Measurements from ENCODE around the gene ACTL8.

ACTL8 gene

DNA sequence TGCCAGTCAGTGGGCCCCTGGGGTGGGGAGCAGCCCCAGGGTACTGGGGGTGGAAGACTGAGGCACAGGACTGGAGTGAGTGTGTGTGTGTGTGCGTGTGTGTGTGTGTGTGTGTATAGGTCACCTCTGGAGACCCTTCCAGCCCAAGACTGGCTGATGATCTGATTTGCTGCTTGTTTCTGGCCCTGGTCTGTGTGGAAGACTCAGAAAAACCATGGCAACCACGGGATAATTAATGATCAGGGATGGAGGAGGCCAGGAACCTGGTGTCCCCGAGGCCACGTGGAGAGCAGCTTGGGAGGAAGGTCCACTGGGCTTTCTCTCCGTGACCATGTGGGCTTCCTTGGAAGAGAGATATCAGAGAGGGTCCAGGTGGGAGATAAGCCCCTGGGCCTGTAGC, 4.8 kb upstream of the ACTL8 start:
- DNase-seq (ENCODE audit: low read depth) = no peak
- TF ChIP-seq, protein P1, sequence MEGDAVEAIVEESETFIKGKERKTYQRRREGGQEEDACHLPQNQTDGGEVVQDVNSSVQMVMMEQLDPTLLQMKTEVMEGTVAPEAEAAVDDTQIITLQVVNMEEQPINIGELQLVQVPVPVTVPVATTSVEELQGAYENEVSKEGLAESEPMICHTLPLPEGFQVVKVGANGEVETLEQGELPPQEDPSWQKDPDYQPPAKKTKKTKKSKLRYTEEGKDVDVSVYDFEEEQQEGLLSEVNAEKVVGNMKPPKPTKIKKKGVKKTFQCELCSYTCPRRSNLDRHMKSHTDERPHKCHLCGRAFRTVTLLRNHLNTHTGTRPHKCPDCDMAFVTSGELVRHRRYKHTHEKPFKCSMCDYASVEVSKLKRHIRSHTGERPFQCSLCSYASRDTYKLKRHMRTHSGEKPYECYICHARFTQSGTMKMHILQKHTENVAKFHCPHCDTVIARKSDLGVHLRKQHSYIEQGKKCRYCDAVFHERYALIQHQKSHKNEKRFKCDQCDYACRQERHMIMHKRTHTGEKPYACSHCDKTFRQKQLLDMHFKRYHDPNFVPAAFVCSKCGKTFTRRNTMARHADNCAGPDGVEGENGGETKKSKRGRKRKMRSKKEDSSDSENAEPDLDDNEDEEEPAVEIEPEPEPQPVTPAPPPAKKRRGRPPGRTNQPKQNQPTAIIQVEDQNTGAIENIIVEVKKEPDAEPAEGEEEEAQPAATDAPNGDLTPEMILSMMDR (IDR thresholded peaks at IDR 0.05; ENCODE audit: low read depth, low read length) = no peak
- TF ChIP-seq, protein P2, sequence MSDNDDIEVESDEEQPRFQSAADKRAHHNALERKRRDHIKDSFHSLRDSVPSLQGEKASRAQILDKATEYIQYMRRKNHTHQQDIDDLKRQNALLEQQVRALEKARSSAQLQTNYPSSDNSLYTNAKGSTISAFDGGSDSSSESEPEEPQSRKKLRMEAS (IDR thresholded peaks at IDR 0.05; ENCODE audit: low read depth, low read length) = no peak
- TF ChIP-seq MYC (IDR thresholded peaks at IDR 0.05; ENCODE audit: low read depth, low read length) (no peak), POLR2A (IDR thresholded peaks at IDR 0.05; ENCODE audit: extremely low read depth, insufficient read length) (no peak)
- no peak overlapping the region for H3K4me3 ChIP-seq (ENCODE audit: low read depth, low read length)

DNA sequence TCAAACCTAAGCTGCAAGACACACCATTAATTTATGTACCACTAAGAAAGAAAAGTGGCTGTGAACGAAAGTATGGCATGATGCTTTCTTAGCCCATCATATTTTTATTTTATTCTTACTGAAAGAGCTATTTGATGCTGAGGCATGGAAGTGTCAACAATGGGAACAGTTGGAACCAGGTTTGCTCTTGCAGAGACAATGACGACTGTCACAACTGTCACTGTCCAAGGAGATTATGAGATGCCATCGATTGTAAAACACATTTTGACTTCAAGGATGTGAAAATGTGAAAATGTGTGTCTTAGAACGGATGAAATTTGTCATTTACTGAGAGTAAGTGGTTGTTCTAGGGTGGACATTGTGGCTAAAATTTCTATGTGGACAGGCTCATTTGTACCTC, 2.8 kb upstream of the ACTL8 start:
- TF ChIP-seq MYC (IDR thresholded peaks at IDR 0.05; ENCODE audit: low read depth, low read length) (no peak), POLR2A (IDR thresholded peaks at IDR 0.05; ENCODE audit: extremely low read depth, insufficient read length) (no peak)
- TF ChIP-seq, protein P1 (IDR thresholded peaks at IDR 0.05; ENCODE audit: low read depth, low read length) = no peak
- TF ChIP-seq, protein P2 (IDR thresholded peaks at IDR 0.05; ENCODE audit: low read depth, low read length) = no peak
- no peak overlapping the region for H3K4me3 ChIP-seq (ENCODE audit: low read depth, low read length)
- no peak for DNase-seq (ENCODE audit: low read depth)

DNA sequence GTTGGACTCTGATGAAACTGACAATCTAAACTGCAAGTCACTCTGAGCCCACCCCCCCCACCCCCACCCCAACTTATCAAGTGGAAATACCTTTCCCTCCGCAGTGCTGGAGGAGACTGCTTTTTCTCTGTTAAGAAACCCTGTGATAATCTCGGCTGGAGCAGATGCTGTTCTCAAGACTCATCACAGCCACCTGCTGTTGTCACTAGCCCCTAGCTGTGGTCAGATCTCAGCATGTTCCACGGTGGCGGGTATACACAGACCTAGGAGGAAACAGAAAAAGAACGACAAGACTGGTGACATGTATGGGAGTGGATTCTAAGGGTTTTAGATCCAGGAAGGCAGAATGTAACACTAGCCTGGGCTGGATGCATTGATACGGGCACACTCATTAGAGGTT, 2.3 kb downstream of the ACTL8 start:
- TF ChIP-seq MYC (IDR thresholded peaks at IDR 0.05; ENCODE audit: low read depth, low read length) = no peak
- DNase-seq (ENCODE audit: low read depth) = no peak
- no peak overlapping the region for H3K4me3 ChIP-seq (ENCODE audit: low read depth, low read length)

DNA sequence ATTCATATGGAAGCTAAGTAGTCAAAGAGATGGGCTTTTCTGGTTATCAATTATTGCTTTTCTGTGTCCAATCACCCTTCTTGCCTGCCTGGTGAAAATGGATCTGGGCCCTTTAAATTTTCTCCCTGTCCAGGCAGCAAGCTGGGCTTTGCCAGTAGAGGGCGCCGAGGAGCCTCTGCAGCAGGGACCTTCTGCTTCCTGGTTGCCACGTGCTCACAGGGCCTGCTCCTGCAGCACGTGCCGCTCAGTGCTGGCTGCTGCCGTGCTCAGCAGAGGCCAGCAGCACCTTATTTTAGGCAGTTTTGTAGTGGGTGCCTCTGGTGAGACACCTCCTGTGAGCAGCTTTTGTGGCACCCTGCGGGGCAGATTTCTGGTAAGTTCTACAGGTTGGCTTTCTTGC, 4.0 kb downstream of the ACTL8 start:
- DNase-seq (ENCODE audit: low read depth) = peak; percentile 45
- H3K4me3 ChIP-seq (ENCODE audit: low read depth, low read length) = no peak overlapping the region
- TF ChIP-seq, protein P2 (IDR thresholded peaks at IDR 0.05; ENCODE audit: low read depth, low read length) = peak; percentile 39; the same call in 1 of the 2 replicates
- TF ChIP-seq, protein P1 (IDR thresholded peaks at IDR 0.05; ENCODE audit: low read depth, low read length) = peak; percentile 49
- TF ChIP-seq MYC (IDR thresholded peaks at IDR 0.05; ENCODE audit: low read depth, low read length) (no peak), POLR2A (IDR thresholded peaks at IDR 0.05; ENCODE audit: extremely low read depth, insufficient read length) (no peak)

DNA sequence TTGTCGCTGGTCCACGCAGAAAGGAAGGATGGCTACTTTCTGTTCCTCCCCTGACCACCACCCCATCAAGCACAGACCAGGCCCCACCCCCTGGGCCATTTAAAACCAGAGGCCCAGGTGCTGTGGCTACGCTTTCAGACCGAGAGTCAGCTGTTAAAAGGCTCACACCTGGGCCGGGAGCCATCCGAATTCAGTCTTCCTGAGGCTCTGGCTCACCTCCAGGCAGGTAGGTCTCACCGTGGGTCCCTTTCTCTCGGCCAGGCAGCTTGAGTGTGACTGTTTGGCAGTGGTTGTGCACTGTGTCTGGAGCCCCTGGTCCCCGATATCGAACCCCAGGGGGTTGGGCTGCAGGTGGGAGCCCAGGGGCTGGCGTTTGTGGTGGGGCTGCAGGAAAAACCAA, 7.2 kb downstream of the ACTL8 start:
- DNase-seq (ENCODE audit: low read depth) = no peak
- TF ChIP-seq, protein P2 (IDR thresholded peaks at IDR 0.05; ENCODE audit: low read depth, low read length) = no peak
- TF ChIP-seq MYC (IDR thresholded peaks at IDR 0.05; ENCODE audit: low read depth, low read length) (no peak), POLR2A (IDR thresholded peaks at IDR 0.05; ENCODE audit: extremely low read depth, insufficient read length) (no peak)
- TF ChIP-seq, protein P1 (IDR thresholded peaks at IDR 0.05; ENCODE audit: low read depth, low read length) = no peak
- no peak overlapping the region for H3K4me3 ChIP-seq (ENCODE audit: low read depth, low read length)

DNA sequence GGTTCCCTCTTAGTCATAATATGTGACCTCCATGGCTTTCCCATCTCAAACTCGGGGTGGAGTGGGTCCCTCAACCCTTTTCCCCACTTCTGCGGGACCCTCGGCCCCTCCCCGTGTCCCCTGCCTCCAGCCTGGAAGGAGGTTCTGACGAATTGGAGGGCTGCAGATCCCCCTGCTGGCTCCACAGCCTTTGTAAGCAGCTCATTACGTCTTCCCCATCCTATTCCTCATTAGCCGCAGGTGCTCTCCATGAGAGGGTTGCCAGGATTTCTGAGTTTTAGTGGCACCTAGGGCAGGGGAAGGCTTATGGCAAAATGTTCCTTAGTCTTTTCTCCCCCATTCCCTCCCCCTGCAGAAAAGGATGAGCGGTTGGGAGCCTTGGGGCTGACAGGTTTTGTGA, 8.3 kb downstream of the ACTL8 start:
- DNase-seq (ENCODE audit: low read depth) = no peak
- no peak overlapping the region for H3K4me3 ChIP-seq (ENCODE audit: low read depth, low read length)
- TF ChIP-seq, protein P2 (IDR thresholded peaks at IDR 0.05; ENCODE audit: low read depth, low read length) = no peak
- TF ChIP-seq POLR2A (IDR thresholded peaks at IDR 0.05; ENCODE audit: extremely low read depth, insufficient read length) = no peak

DNA sequence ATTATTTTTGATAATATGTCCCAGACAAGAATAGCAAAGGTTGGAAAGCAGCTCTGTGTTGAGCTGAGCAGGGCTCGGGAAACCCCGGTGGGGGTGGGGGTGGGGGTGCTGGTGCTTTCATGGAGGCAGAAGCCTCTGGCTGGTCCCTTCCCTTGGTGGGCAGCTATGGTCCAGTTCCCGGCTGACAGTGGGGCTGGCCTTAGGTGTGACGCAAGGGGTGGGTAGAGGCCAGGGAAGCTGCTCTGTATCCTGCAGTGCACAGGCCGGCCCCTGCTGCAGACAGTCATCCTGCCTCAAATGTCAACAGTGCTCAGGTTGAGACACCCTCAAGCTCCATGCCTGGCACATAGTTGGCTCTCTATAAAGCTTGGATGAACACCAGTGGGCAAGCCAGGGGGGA, 8.9 kb downstream of the ACTL8 start:
- TF ChIP-seq, protein P1 (IDR thresholded peaks at IDR 0.05; ENCODE audit: low read depth, low read length) = no peak
- TF ChIP-seq, protein P2 (IDR thresholded peaks at IDR 0.05; ENCODE audit: low read depth, low read length) = no peak
- TF ChIP-seq POLR2A (IDR thresholded peaks at IDR 0.05; ENCODE audit: extremely low read depth, insufficient read length) = no peak
- no peak for TF ChIP-seq MYC (IDR thresholded peaks at IDR 0.05; ENCODE audit: low read depth, low read length)
- H3K4me3 ChIP-seq (ENCODE audit: low read depth, low read length) = no peak overlapping the region
- no peak for DNase-seq (ENCODE audit: low read depth)
